IMR-90 (cell line): ENCODE measurements around the gene XPR1. TPM values are rescaled to one million over a fixed set of nuclear protein-coding genes. Genes with fewer than 3 reads are reported as not detected.

Experiments
- ATAC-seq: fragments of 200-7000 bp; cut with Tn5 transposase; 2 replicates; pipeline ENCODE4 v1.9.1; 2020; ENCODE audit warnings: low read depth, mild to moderate bottlenecking, moderate library complexity
- BruUV-seq: library from RNA; stranded (reverse); fragments of 400-500 nt; replicated peaks from 2 replicates; lab custom pipeline; 2021; lab: Mats Ljungman, UMichigan
- CTCF ChIA-PET: fragments of 300-600 bp; formaldehyde crosslinking; extraction: SDS; loops from one replicate; lab custom pipeline; 2021; ENCODE audit warnings: antibody characterized with exemption; lab: Yijun Ruan, JAX
- POLR2A ChIA-PET: fragments of 300-600 bp; sonication (Branson Sonifier 250); formaldehyde crosslinking; loops from one replicate; lab custom pipeline; 2022; ENCODE audit warnings: antibody characterized with exemption; ENCODE audit not compliant: unreplicated experiment; lab: Charles Lee
- DNase-seq: peaks from one replicate; pipeline ENCODE4 v3.0.0; 2013
- H2AFZ ChIP-seq: replicated peaks from 2 replicates; pipeline ENCODE3; 2013; ENCODE audit warnings: low read length, mild to moderate bottlenecking; ENCODE audit not compliant: poor library complexity
- H2AK5ac ChIP-seq: 2 replicates; pipeline ENCODE4 v1.6.1; 2013; ENCODE audit warnings: low read depth, low read length, inconsistent platforms
- H2AK9ac ChIP-seq: replicated peaks from 2 replicates; pipeline ENCODE3; 2013; ENCODE audit warnings: mild to moderate bottlenecking, low read depth, low read length, moderate library complexity; ENCODE audit not compliant: poor library complexity
- H2BK120ac ChIP-seq: 2 replicates; pipeline ENCODE4 v1.6.1; 2013; ENCODE audit warnings: low read depth, low read length, inconsistent platforms
- H2BK15ac ChIP-seq: 3 replicates; pipeline ENCODE4 v1.6.1; 2013; ENCODE audit warnings: low read depth, low read length, inconsistent platforms
- H2BK20ac ChIP-seq: 2 replicates; pipeline ENCODE4 v1.6.1; 2013; ENCODE audit warnings: low read depth, mild to moderate bottlenecking, inconsistent platforms, low read length, moderate library complexity
- H2BK5ac ChIP-seq: 2 replicates; pipeline ENCODE4 v1.6.1; 2013; ENCODE audit warnings: mild to moderate bottlenecking, low read depth, low read length, inconsistent platforms; ENCODE audit not compliant: poor library complexity, severe bottlenecking
- H3K14ac ChIP-seq: replicated peaks from 2 replicates; pipeline ENCODE4 v1.6.1; 2013; ENCODE audit warnings: low read depth, low read length, inconsistent platforms
- H3K18ac ChIP-seq: 2 replicates; pipeline ENCODE4 v1.6.1; 2013; ENCODE audit warnings: low read depth, low read length, control low read depth
- H3K23ac ChIP-seq: 2 replicates; pipeline ENCODE4 v1.6.1; 2013; ENCODE audit warnings: low read depth, low read length, inconsistent platforms
- H3K27ac ChIP-seq: 2 replicates; pipeline ENCODE4 v1.5.1; 2013; ENCODE audit warnings: mild to moderate bottlenecking, control low read depth, low read length; ENCODE audit not compliant: insufficient read depth
- H3K27me3 ChIP-seq: 2 replicates; pipeline ENCODE4 v1.6.1; 2013; ENCODE audit warnings: low read length; ENCODE audit not compliant: control insufficient read depth, insufficient read depth
- H3K36me3 ChIP-seq: 2 replicates; pipeline ENCODE4 v1.6.1; 2013; ENCODE audit warnings: low read length, mixed read lengths; ENCODE audit not compliant: control insufficient read depth, insufficient read depth
- H3K4ac ChIP-seq: 2 replicates; pipeline ENCODE4 v1.6.1; 2013; ENCODE audit warnings: low read depth, low read length, inconsistent platforms
- H3K4me1 ChIP-seq: 2 replicates; pipeline ENCODE4 v1.6.1; 2013; ENCODE audit warnings: low read length, mixed read lengths; ENCODE audit not compliant: control insufficient read depth, insufficient read depth
- H3K4me2 ChIP-seq: 2 replicates; pipeline ENCODE4 v1.6.1; 2013; ENCODE audit warnings: low read depth, mild to moderate bottlenecking, control low read depth, low read length, moderate library complexity
- H3K4me3 ChIP-seq: 2 replicates; pipeline ENCODE4 v1.5.1; 2013; ENCODE audit warnings: low read depth, mild to moderate bottlenecking, control low read depth, low read length, moderate library complexity; ENCODE audit not compliant: insufficient read depth
- H3K56ac ChIP-seq: 2 replicates; pipeline ENCODE4 v1.6.1; 2013; ENCODE audit warnings: low read length, inconsistent platforms; ENCODE audit not compliant: insufficient read depth; ENCODE audit errors: extremely low read depth
- H3K79me1 ChIP-seq, 2 experiments: 2 replicates each; pipeline ENCODE4 v1.6.1; 2013; ENCODE audit warnings: low read length in 2 of 2, inconsistent platforms in 1 of 2, low read depth in 1 of 2
- H3K9ac ChIP-seq: 2 replicates; pipeline ENCODE4 v1.6.1; 2013; ENCODE audit warnings: low read depth, low read length, control low read depth
- H3K9me1 ChIP-seq: 2 replicates; pipeline ENCODE4 v1.6.1; 2013; ENCODE audit warnings: low read length, inconsistent platforms; ENCODE audit not compliant: insufficient read depth
- H3K9me3 ChIP-seq: 2 replicates; pipeline ENCODE4 v1.6.1; 2013; ENCODE audit warnings: low read length; ENCODE audit not compliant: control insufficient read depth, insufficient read depth
- H4K20me1 ChIP-seq: 2 replicates; pipeline ENCODE4 v1.6.1; 2013; ENCODE audit warnings: low read length, inconsistent platforms; ENCODE audit not compliant: insufficient read depth
- H4K5ac ChIP-seq: 2 replicates; pipeline ENCODE4 v1.6.1; 2013; ENCODE audit warnings: mild to moderate bottlenecking, low read depth, low read length, control low read depth
- H4K8ac ChIP-seq, 2 experiments: 2 replicates each; pipeline ENCODE4 v1.6.1; 2013; ENCODE audit warnings: low read depth in 2 of 2, low read length in 2 of 2, control low read depth in 1 of 2, inconsistent platforms in 1 of 2
- H4K91ac ChIP-seq: 2 replicates; pipeline ENCODE4 v1.6.1; 2013; ENCODE audit warnings: low read depth, low read length, inconsistent platforms; ENCODE audit not compliant: insufficient read depth
- CEBPB ChIP-seq: IDR thresholded peaks from 2 replicates; pipeline ENCODE4 v1.6.1; 2012; ENCODE audit warnings: low read depth, low read length, improper control_type of control experiment
- CHD1 ChIP-seq: IDR thresholded peaks from 2 replicates; pipeline ENCODE4 v1.6.1; 2012; ENCODE audit warnings: low read depth, low read length, improper control_type of control experiment
- MXI1 ChIP-seq: IDR thresholded peaks from 2 replicates; pipeline ENCODE4 v1.6.1; 2012; ENCODE audit warnings: low read depth, mild to moderate bottlenecking, low read length, moderate library complexity, borderline replicate concordance
- POLR2A ChIP-seq: IDR thresholded peaks from 2 replicates; pipeline ENCODE4 v1.6.1; 2012; ENCODE audit warnings: mild to moderate bottlenecking, low read depth, low read length
- RAD21 ChIP-seq: IDR thresholded peaks from 2 replicates; pipeline ENCODE4 v1.6.1; 2012; ENCODE audit warnings: low read length, improper control_type of control experiment
- dilution Hi-C: fragments of 300-500 bp; cut with HindIII; formaldehyde crosslinking; loops from one replicate; pipeline ENCODE4 v1.14.3; 2018; ENCODE audit warnings: low sequenced_read_pairs; ENCODE audit not compliant: unreplicated experiment
- in situ Hi-C: fragments of 300-500 bp; cut with MboI; formaldehyde crosslinking; loops from 3 replicates; pipeline ENCODE4 v1.14.3; 2019; ENCODE audit warnings: low sequenced_read_pairs, inconsistent platforms, mixed read lengths
- intact Hi-C: fragments of 100-400 bp; cut with micrococcal nuclease; formaldehyde crosslinking; loops from 2 replicates; pipeline ENCODE4 v1.10.0; 2022
- polyA plus RNA-seq, 3 experiments: library from polyadenylated mRNA; depleted of rRNA; stranded (reverse); fragments of >200 nt; gene quantifications; 2 replicates each; pipeline ENCODE4 v1.2.3, GENCODE V29; 2012; ENCODE audit warnings: low replicate concordance in 1 of 3
- total RNA-seq: library from RNA; depleted of rRNA; stranded (reverse); fragments of >200 nt; gene quantifications from 2 replicates; pipeline ENCODE4 v1.2.3, GENCODE V29; 2012
- TF ChIP-seq, protein P1 (sequence below): fragments of 150-350 bp; IDR thresholded peaks from 2 replicates; pipeline ENCODE4 v1.6.1; 2016; ENCODE audit warnings: low read depth, mild to moderate bottlenecking, low read length, moderate library complexity, borderline replicate concordance

XPR1 gene
- total and polyA plus RNA-seq, 2 of the 4 experiments (the other 2 are of a cell fraction), result 11.8 to 25.1 TPM

DNA sequence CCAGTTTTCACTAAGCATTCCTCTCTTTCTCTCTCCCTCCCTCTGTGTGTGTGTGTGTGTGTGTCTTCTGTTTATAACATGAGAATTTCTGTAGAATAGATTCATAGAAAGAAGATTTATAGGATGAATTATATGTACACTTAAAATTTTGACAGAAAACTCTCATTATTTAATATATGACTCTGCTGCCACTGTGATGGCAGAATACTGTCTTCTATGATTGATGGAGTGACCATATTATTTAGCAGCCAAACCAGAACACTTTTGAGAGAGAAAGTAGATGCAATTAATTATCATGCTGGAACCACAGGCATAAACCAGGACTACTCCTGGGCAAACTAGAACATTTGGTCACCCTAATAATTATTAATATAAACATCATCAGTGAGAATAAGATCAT, 34.3 kb upstream of the XPR1 start:
- no peaks in the 10 kb centered on the region for H3K4me1 ChIP-seq

More for the DNA sequence above, 34.3 kb upstream of the XPR1 start:
- H3K4ac ChIP-seq, result no peak overlapping the region
- ChIA-PET POLR2A (no interaction called here), CTCF (no interaction called here)
- H3K9me3 ChIP-seq, result no peaks in the 10 kb centered on the region
- H2AK5ac ChIP-seq, result no peak overlapping the region
- H3K79me1 ChIP-seq, result no peaks in the 10 kb centered on the region
- no peak overlapping the region for H3K27ac ChIP-seq
- H4K8ac ChIP-seq, result no peak overlapping the region
- 0 out of 2 replicates have a peak, but pooled peaks cover under 1% of the 10 kb centered on the region for H3K9me1 ChIP-seq
- H2BK120ac ChIP-seq, result no peak overlapping the region
- no peak overlapping the region for H4K5ac ChIP-seq
- no peak for ATAC-seq
- H2BK5ac ChIP-seq, result no peak overlapping the region
- no peak overlapping the region for H3K4me3 ChIP-seq
- H4K91ac ChIP-seq, result no peak overlapping the region
- no peak overlapping the region for H2AFZ ChIP-seq
- H2BK20ac ChIP-seq, result no peak overlapping the region
- in situ Hi-C loops (no loop called here), intact Hi-C loops (no loop called here), dilution Hi-C loops (no loop called here)
- no peak overlapping the region for H3K56ac ChIP-seq
- no peak overlapping the region for H3K14ac ChIP-seq
- BruUV-seq, result no TSS peak
- H3K4me2 ChIP-seq, result no peak overlapping the region
- DNase-seq, result no peak
- no peaks in the 10 kb centered on the region for H3K36me3 ChIP-seq
- no peak overlapping the region for H3K9ac ChIP-seq
- H4K20me1 ChIP-seq, result no peaks in the 10 kb centered on the region
- no peak overlapping the region for H3K23ac ChIP-seq
- TF ChIP-seq RAD21 (no peak), POLR2A (no peak), CEBPB (no peak), MXI1 (no peak), CHD1 (no peak)
- TF ChIP-seq, protein P1, sequence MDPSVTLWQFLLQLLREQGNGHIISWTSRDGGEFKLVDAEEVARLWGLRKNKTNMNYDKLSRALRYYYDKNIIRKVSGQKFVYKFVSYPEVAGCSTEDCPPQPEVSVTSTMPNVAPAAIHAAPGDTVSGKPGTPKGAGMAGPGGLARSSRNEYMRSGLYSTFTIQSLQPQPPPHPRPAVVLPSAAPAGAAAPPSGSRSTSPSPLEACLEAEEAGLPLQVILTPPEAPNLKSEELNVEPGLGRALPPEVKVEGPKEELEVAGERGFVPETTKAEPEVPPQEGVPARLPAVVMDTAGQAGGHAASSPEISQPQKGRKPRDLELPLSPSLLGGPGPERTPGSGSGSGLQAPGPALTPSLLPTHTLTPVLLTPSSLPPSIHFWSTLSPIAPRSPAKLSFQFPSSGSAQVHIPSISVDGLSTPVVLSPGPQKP, result no peak
- H2BK15ac ChIP-seq, result no peak overlapping the region
- H3K27me3 ChIP-seq, result no peaks in the 10 kb centered on the region
- H3K18ac ChIP-seq, result no peak overlapping the region
- no peak overlapping the region for H2AK9ac ChIP-seq
